Activated naive CD8-positive, alpha-beta T cell (primary cell): ENCODE measurements around the gene MORN1.
"Not testable (repeated sequence)": the region's sequence is repeated elsewhere in the genome, so short reads cannot be mapped to it uniquely, and the experiment has no call there.

Experiments used
- H3K27ac Mint-ChIP-seq: one replicate; pipeline ENCODE4 v1.8.0; 2021; ENCODE audit warnings: mixed read lengths
- H3K27me3 Mint-ChIP-seq: one replicate; pipeline ENCODE4 v1.8.0; 2021; ENCODE audit warnings: mixed read lengths
- H3K36me3 Mint-ChIP-seq: one replicate; pipeline ENCODE4 v1.8.0; 2021; ENCODE audit warnings: mixed read lengths
- H3K4me1 Mint-ChIP-seq: one replicate; pipeline ENCODE4 v1.8.0; 2021; ENCODE audit warnings: low read depth, mixed read lengths
- H3K4me3 Mint-ChIP-seq: one replicate; pipeline ENCODE4 v1.8.0; 2021; ENCODE audit warnings: mild to moderate bottlenecking, mixed read lengths
- H3K9me3 Mint-ChIP-seq: one replicate; pipeline ENCODE4 v1.8.0; 2021; ENCODE audit warnings: low read depth, mixed read lengths

Gene MORN1

DNA sequence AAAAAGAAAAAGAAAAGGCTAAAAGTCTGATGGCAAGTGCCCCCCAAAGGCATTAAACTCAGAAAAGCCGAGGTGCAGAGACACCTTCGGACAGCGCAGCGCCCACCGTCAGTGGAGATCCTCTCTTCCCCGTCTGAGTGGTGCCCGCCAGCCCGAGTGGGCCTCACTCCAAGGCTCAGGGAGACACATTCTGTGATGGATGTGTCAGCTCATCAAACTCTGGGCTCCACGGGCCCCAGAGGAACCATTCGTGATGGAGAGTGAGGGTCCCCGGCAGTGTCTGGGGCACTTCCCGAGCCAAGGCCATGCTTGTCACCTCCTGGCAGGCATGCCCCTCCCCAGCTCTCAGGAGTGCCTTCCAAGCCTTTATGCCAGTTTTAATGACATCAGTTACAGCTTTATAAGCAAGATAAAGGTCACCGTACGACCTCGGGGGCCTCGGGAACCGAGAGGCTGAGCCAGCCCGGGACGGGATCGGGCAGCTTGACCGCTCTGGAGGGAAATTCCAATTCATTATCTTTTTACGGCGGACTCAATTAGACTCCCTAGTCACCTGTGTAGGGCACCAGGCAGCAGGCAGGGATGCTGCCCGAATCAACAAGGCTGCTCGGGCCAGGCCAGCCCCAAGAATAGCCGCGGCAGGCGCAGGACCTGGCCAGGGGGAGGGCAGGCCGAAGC is 49.5 kb downstream of the MORN1 start:
- H3K27ac Mint-ChIP-seq = no peak overlapping the region
- H3K4me3 Mint-ChIP-seq = no peak overlapping the region

DNA sequence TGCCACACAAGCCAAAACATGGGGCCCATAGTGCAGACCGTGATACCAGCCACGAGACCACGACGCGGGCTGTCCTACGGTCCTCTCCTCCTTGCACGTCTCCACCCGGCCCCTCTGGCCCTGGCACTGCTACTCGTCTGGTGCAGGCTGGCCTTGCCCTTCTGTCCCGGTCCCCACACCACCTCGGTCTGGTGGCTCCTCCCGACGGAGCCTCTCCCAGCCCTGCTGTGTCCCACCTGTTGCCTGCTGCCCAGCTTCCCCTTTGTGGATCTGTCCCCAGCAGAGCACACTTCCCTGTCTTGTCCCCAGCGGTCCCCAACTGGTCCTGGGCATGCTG is 50.5 kb downstream of the MORN1 start:
- H3K9me3 Mint-ChIP-seq = no peaks in the 10 kb centered on the region
- H3K36me3 Mint-ChIP-seq = no peaks in the 10 kb centered on the region
- no peaks in the 10 kb centered on the region for H3K4me1 Mint-ChIP-seq
- no peak overlapping the region for H3K27ac Mint-ChIP-seq
- no peak overlapping the region for H3K4me3 Mint-ChIP-seq
- no peaks in the 10 kb centered on the region for H3K27me3 Mint-ChIP-seq

More for the DNA sequence above, 49.5 kb downstream of the MORN1 start:
- no peaks in the 10 kb centered on the region for H3K4me1 Mint-ChIP-seq
- H3K27me3 Mint-ChIP-seq = no peaks in the 10 kb centered on the region
- H3K9me3 Mint-ChIP-seq = no peaks in the 10 kb centered on the region
- no peaks in the 10 kb centered on the region for H3K36me3 Mint-ChIP-seq

DNA sequence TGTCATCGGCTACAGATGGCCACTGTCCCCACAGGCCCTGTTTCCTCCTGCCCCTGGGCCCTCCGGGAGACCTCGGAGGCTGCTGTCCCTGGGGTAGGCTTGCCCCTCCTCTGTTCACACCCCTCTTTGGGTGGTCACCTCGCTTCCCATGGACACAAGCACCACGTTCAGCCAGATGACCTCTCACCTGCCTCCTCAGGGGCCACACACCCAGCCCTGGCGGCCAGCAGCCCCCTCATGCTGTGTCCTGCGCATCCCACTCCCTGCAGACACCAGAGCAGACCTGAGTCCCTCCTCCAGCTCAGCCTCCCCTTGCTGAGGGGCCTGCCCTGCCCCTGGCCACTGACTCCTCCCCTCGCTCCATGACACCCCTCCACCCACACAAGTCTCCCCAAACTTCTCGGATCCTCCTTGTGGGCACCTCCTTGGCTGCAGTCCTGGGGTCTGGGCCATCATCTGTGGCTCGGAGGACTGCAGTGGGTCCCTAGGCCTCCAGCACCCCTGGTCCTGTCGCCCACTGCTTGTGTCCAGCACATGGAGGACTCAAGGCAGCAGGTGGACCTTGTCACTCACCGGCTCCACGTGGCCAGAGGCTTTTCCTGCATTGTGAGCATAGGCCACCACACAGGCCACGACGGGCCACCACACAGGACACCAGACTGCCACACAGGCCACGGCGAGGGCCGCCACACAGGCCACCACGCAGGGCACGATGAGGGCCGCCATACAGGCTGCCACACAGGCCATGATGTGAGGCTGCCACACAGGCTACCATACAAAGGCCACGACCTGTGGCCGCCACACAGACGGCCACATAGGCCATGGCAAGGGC is 51.1 kb downstream of the MORN1 start:
- Mint-ChIP-seq H3K4me3 (no peak overlapping the region), H3K27me3 (no peaks in the 10 kb centered on the region), H3K27ac (no peak overlapping the region), H3K36me3 (no peaks in the 10 kb centered on the region), H3K4me1 (no peaks in the 10 kb centered on the region), H3K9me3 (no peaks in the 10 kb centered on the region)

DNA sequence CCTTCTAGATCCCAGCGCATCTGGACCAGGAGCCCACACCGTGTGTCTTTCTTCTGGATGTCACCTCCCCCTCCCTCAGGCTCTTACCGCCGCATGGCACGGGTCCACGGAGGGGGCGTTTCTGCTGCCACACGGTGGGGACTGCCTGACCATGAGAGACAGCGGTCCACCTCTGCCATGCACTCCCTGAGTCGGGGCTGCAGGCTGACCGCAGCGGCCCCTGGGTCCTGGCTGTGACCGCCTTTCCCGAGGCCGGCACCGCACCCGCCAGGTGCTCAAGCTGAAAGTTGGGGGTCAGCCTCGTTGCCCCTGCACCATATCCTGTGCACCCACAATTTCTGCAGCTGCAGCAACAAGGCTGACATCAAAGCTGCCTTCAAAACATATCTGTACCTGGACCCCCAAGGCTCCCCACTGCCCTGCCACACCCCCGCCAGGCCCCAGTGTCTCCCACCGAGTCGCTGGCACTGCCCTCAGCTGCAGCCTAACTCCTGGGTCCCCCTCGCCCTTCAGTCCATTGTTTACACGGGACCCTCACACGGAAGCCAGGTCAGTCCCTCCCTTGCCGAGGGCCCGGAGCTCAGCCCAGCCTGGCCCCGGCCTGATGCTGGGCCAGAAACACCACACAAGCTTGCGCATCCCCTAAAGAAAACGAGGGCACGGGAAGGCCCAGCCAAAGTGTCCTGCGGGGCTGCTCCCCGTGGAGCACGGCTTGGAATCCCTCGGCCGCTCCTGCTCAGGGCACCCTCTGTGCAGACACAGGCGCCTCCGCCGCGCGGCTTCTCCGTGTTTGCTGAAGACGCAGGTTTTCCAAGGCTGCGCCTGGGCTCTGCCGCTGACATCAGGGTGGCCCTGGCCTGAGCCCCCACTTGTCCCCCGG is 51.9 kb downstream of the MORN1 start:
- no peaks in the 10 kb centered on the region for H3K27me3 Mint-ChIP-seq
- H3K27ac Mint-ChIP-seq = no peak overlapping the region
- no peak overlapping the region for H3K4me3 Mint-ChIP-seq
- H3K4me1 Mint-ChIP-seq = no peaks in the 10 kb centered on the region
- H3K36me3 Mint-ChIP-seq = no peaks in the 10 kb centered on the region
- H3K9me3 Mint-ChIP-seq = no peaks in the 10 kb centered on the region

DNA sequence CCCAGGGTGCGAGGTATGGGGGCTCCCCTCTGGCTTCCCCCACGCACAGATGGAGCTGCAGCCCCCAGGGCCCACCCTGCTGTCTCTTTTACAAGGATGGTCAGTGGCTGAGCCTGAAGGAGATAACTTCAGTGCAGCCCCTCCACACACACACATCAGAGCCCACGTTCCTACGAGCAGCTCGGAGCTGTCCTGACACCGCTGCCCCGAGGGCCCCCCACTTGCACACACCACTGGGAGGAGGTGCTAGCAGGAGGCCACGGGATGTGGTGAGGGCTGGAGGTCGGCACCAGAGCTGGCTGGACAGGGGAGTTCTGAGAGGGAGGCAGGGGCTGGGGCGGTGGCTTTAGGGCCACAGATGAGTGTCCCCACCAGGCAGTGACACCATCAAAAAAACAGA is 53.9 kb downstream of the MORN1 start:
- Mint-ChIP-seq H3K4me3 (no peak overlapping the region), H3K4me1 (no peaks in the 10 kb centered on the region), H3K27me3 (no peaks in the 10 kb centered on the region), H3K9me3 (no peaks in the 10 kb centered on the region), H3K27ac (no peak overlapping the region), H3K36me3 (no peaks in the 10 kb centered on the region)

DNA sequence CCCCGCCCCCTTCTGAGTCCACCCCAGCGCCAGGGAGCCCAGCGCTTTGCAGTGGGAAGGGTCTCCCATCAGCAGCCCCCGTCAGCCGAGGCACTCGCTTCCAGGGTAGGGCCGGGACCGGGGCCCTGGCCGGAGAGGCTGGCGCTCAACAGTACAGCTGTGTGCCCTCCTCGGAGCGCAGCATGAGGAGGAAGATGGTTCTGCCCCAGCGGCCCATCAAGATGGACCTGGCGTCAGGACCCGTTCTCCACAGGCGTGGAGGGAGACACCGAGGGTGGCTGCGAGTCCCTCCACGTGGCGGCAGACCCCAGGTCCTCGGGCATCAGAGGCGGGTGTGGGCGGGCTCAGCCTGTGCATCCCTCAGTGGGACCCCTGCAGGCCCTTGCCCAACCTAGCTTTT is 54.3 kb downstream of the MORN1 start:
- H3K36me3 Mint-ChIP-seq = no peaks in the 10 kb centered on the region

DNA sequence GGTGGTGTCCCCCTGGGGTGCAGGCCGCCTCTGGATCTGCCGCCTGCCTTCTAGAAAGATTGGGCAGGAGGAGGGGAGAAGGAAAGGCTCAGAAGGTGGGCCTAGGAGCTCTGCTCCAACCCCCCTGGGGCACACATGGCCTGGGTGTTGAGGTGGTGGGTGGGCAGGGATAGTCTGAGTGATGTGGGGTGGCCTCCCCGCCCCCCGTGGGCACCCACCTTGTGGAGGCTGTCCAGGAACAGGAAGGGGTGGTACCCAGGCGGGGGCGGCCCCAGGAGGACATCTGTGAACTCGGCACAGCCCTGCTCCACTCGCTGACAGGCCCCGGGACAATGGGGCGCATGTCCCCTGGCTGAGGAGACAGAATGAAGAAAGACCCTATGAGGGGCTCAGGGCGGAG is 54.9 kb downstream of the MORN1 start:
- H3K36me3 Mint-ChIP-seq = no peaks in the 10 kb centered on the region
- H3K4me3 Mint-ChIP-seq = no peak overlapping the region
- H3K9me3 Mint-ChIP-seq = no peaks in the 10 kb centered on the region
- no peak overlapping the region for H3K27ac Mint-ChIP-seq
- no peaks in the 10 kb centered on the region for H3K27me3 Mint-ChIP-seq
- H3K4me1 Mint-ChIP-seq = no peaks in the 10 kb centered on the region

More for the DNA sequence above, 54.3 kb downstream of the MORN1 start:
- Mint-ChIP-seq H3K4me3 (no peak overlapping the region), H3K27ac (no peak overlapping the region), H3K4me1 (no peaks in the 10 kb centered on the region), H3K9me3 (no peaks in the 10 kb centered on the region), H3K27me3 (no peaks in the 10 kb centered on the region)

DNA sequence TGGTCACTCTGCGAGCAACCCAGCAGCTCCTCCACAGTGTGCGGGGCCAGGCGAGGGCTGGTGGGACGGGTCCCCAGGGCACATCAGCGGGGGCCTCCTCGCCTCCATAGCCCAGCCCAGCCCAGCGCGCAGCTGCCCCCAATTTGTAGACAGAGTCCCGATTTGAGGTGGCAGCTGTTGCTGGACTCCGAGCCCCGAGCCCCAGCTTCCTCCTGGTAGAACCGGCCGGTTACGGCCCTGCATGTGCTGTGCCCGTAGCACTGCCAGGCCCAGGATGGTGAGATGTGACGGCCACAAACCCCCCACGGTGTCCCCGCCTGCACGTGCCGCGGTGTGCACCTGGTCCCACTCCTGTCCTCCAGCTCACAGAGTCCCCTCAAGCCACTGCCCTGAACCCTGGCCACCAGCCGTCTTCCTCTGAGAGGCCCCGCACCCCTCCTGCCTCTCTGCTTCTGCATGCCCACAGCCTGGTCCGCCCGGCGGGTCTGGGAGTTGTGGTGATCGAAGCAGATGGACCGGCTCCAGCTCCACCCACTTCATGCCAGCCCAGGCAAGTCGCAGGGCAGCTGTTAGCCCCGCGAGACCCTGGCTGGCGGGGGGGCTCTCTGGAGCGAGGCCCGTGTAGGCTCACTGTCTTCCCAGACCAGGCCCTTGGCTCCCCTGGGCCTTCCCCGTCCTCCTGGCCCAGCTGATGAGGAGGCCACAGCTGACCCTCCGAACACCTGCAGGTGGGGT is 55.5 kb downstream of the MORN1 start:
- Mint-ChIP-seq H3K27ac (no peak overlapping the region), H3K4me1 (no peaks in the 10 kb centered on the region), H3K36me3 (no peaks in the 10 kb centered on the region), H3K4me3 (no peak overlapping the region), H3K9me3 (no peaks in the 10 kb centered on the region), H3K27me3 (no peaks in the 10 kb centered on the region)

DNA sequence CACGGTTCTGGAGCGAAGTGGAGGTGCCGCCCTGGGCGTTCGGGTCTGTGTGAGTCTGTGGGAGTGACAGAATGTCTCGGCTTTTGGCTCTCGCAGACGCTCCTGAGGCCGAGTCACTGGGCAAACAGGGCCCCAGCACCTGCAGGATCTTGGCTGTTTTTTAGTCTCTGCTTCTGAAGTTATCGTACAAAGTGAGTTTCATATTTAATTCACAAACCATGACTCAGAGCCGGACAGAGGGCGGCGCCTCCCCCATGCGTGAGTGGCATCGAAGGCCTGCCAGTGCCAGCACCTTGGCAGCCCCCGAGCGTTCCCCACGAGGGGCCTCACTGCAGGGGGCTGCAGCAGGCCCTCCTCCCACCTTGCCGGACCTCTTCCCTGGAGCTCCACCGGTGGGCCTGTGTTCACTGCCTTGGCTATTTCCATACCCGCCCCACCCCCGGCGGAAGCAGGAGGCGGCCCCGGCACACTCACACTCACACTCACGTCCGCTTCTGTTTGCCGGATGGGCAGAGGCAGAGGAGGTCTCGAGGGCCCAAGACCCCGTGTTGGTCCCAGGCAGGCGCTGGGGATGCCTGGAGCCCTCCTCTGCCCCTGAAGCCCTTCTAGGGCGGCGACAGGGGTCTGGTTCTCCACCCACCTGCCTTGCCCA is 56.3 kb downstream of the MORN1 start:
- no peak overlapping the region for H3K4me3 Mint-ChIP-seq
- no peaks in the 10 kb centered on the region for H3K9me3 Mint-ChIP-seq
- H3K4me1 Mint-ChIP-seq = no peaks in the 10 kb centered on the region
- H3K36me3 Mint-ChIP-seq = no peaks in the 10 kb centered on the region
- H3K27ac Mint-ChIP-seq = no peak overlapping the region
- H3K27me3 Mint-ChIP-seq = no peaks in the 10 kb centered on the region

DNA sequence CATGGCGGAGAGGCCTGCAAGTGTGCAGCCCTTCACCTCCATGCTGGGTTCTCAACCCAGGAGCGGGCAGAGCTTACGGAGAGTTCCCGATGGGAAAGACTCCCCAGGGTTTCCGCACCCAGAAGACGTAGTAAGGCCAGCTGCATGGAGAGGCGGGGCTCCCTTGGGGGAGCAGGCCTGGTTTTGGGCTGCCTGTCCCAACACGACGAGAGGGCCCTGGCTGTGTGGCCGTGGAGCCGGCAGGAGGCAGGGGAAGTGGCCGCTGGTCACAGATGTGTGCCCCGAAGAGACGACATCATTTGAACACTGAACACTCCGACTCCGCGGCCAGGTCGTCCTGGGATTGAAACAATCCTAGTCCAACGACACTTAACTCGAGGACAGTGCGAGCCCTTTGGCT is 57.0 kb downstream of the MORN1 start:
- Mint-ChIP-seq H3K27me3 (no peaks in the 10 kb centered on the region), H3K4me3 (no peak overlapping the region), H3K4me1 (no peaks in the 10 kb centered on the region), H3K36me3 (no peaks in the 10 kb centered on the region), H3K27ac (no peak overlapping the region), H3K9me3 (no peaks in the 10 kb centered on the region)

DNA sequence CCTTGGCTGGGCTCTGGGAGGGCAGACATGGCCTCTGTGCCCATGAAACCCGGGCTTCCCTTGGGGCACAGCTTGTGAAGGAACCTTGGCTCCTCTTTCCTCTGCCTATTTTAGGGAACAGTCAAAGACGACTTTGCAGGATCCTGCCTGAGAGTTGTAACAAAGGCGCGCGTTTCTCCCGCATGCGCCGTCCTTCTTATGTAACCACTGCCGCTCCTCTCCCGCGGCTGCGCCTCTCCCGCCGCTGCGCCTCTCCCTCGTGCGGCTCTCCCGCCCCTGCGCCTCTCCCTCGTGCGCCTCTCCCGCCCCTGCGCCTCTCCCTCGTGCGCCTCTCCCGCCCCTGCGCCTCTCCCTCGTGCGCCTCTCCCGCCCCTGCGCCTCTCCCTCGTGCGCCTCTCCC is 59.8 kb downstream of the MORN1 start:
- H3K9me3 Mint-ChIP-seq, H3K27me3 Mint-ChIP-seq, H3K4me1 Mint-ChIP-seq, H3K36me3 Mint-ChIP-seq, H3K4me3 Mint-ChIP-seq, H3K27ac Mint-ChIP-seq: not testable (repeated sequence)

DNA sequence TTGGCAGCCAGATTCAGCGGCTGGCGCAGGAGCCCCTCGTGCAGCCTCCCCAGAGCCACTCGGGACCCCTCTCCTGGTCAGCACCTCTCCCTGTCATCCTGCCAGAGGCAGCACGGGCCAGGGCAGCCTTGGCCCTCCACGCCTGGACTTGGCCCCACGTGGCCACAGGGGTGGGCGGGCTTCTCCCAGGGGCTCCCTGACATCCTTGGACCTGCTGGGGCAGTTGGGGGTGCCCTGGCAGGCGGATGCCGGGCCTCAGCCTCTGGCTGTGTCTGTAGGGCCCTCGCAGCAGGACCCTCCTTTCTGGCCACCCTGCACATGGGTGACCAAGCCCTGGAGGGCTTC is 60.2 kb downstream of the MORN1 start:
- H3K27me3 Mint-ChIP-seq = peaks cover 3% of the 10 kb centered on the region
- H3K4me3 Mint-ChIP-seq = no peak overlapping the region
- H3K9me3 Mint-ChIP-seq = no peaks in the 10 kb centered on the region
- H3K36me3 Mint-ChIP-seq = no peaks in the 10 kb centered on the region
- H3K27ac Mint-ChIP-seq = no peak overlapping the region
- no peaks in the 10 kb centered on the region for H3K4me1 Mint-ChIP-seq

DNA sequence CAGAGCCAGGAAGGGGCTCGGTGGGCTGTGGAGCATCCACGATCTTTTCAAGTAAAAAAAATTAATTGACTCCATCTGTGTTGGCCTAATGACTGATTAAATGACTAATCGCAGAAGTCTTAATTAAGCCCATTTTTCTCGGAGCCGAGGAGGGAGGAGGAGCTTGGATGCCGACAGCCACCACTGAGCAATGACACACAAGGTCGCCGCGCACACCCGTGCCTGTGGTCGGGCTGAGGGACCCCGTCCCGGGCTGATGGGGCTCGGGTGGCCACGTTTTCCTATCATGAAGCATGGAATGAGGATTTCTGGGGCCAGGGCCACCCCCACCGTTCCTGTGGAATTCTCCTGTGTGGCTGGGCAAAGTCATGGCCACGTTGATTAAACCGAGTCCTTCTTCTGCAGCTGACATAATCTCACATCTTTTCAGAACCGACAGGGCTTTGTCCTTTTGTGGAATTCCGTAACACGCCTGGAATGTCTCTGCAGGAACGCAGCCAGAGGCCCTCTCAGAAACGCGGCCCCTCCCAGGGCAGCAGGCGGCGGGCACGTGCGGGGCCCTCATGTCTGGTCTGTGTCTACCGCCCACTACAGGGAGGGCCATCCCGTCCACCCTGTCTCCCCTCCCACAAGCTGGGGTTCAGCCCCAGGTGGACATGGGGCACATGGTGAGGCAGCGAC is 60.7 kb downstream of the MORN1 start:
- no peaks in the 10 kb centered on the region for H3K9me3 Mint-ChIP-seq
- peaks cover 3% of the 10 kb centered on the region for H3K27me3 Mint-ChIP-seq
- no peak overlapping the region for H3K27ac Mint-ChIP-seq
- H3K4me1 Mint-ChIP-seq = no peaks in the 10 kb centered on the region
- no peaks in the 10 kb centered on the region for H3K36me3 Mint-ChIP-seq
- H3K4me3 Mint-ChIP-seq = no peak overlapping the region

DNA sequence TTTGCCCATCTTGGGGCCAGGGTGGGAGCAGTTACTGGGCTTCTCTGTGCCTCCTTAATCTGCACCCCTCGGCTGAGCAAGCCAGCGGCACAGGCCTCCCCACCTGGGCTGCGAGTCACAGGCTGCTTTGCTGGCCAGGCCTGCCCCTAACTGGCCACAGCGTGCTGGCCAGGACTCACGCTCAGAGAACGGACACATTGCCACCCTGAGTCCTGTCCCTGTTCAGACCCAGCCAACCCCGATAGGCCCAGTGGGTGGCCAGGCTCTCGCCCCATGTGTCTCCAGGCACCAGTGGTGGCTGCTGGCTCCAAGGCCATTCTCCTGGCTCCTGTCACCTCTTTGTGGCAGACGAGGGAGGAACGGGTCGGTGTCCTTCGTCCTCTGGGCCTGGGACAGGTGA is 61.3 kb downstream of the MORN1 start:
- H3K4me1 Mint-ChIP-seq = no peaks in the 10 kb centered on the region
- H3K9me3 Mint-ChIP-seq = no peaks in the 10 kb centered on the region
- H3K4me3 Mint-ChIP-seq = no peak overlapping the region

More for the DNA sequence above, 61.3 kb downstream of the MORN1 start:
- no peak overlapping the region for H3K27ac Mint-ChIP-seq
- peaks cover 5% of the 10 kb centered on the region for H3K27me3 Mint-ChIP-seq
- H3K36me3 Mint-ChIP-seq = no peaks in the 10 kb centered on the region
